Measurements from ENCODE around the gene NOS3. TPM values are rescaled to one million over a fixed set of nuclear protein-coding genes. Genes with fewer than 3 reads are reported as not detected.

Gene NOS3
- total and polyA plus RNA-seq, 2 donors (not counting 3 experiments of a cell fraction or from before 2014, with no cell fraction given), result 82.8 to 95.1 TPM

- no peak for TF ChIP-seq FOS (IDR thresholded peaks at IDR 0.05; ENCODE audit: borderline replicate concordance, insufficient read depth, low read length)
- TF ChIP-seq, protein P1, sequence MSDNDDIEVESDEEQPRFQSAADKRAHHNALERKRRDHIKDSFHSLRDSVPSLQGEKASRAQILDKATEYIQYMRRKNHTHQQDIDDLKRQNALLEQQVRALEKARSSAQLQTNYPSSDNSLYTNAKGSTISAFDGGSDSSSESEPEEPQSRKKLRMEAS (IDR thresholded peaks at IDR 0.05; ENCODE audit: insufficient read depth, insufficient read length), result no peak
- no peaks in the 10 kb centered on the region for H3K4me1 ChIP-seq (ENCODE audit: control insufficient read depth, extremely low read depth, insufficient read depth, low read length)
- H3K9me1 ChIP-seq (replicated peaks; ENCODE audit: control insufficient read depth, extremely low read depth, insufficient read depth, low read length), result no peaks in the 10 kb centered on the region
- no peaks in the 10 kb centered on the region for H3K36me3 ChIP-seq (ENCODE audit: control insufficient read depth in 2 of 2, extremely low read depth in 1 of 2, insufficient read depth in 2 of 2, low read length in 2 of 2)
- no peak overlapping the region for H2AFZ ChIP-seq (ENCODE audit: low read depth, low read length)
- H3K4me2 ChIP-seq (ENCODE audit: insufficient read depth, low read length), result no peak overlapping the region
- H3K4me3 ChIP-seq (replicated peaks in 1 of 3; ENCODE audit: insufficient read depth in 1 of 3, low read depth in 1 of 3, low read length in 3 of 3), result no peak overlapping the region
- intact Hi-C loops (cut with micrococcal nuclease), result loop anchor here (5.0 kb wide), 1 partner anchor 40 kb away; no protein-coding TSS in a partner anchor
- ChIA-PET POLR2A (no interaction called here), CTCF (no interaction called here)
- dilution Hi-C loops (cut with MboI; ENCODE audit: extremely low pct_ligation_motif_present, low sequenced_read_pairs), result no loop called here
- H3K27me3 ChIP-seq (ENCODE audit: control insufficient read depth in 2 of 2, insufficient read depth in 2 of 2, low read length in 2 of 2), result peaks cover under 1 to 8% of the 10 kb centered on the region in 2 experiments
- no peaks in the 10 kb centered on the region for H3K79me2 ChIP-seq (ENCODE audit: control insufficient read depth, insufficient read depth, low read length)
- FAIRE-seq, result no peak
- no peaks in the 10 kb centered on the region for H3K9me3 ChIP-seq (replicated peaks; ENCODE audit: control insufficient read depth, insufficient read depth, low read length)
- no TSS peak for BruUV-seq (replicated peaks)
- no peak overlapping the region for H3K27ac ChIP-seq (ENCODE audit: insufficient read depth, low read depth, low read length)
- no peak overlapping the region for H3K9ac ChIP-seq (replicated peaks; ENCODE audit: extremely low read depth, insufficient read depth, low read length)
- no peaks in the 10 kb centered on the region for H4K20me1 ChIP-seq (replicated peaks; ENCODE audit: control insufficient read depth, extremely low read depth, insufficient read depth, low read length)
- no peak for DNase-seq (ENCODE audit: low read depth, low spot score)
Observed at GRCh38 chr7:150942001-150942590, 48.7 kb upstream of the NOS3 start.

DNA sequence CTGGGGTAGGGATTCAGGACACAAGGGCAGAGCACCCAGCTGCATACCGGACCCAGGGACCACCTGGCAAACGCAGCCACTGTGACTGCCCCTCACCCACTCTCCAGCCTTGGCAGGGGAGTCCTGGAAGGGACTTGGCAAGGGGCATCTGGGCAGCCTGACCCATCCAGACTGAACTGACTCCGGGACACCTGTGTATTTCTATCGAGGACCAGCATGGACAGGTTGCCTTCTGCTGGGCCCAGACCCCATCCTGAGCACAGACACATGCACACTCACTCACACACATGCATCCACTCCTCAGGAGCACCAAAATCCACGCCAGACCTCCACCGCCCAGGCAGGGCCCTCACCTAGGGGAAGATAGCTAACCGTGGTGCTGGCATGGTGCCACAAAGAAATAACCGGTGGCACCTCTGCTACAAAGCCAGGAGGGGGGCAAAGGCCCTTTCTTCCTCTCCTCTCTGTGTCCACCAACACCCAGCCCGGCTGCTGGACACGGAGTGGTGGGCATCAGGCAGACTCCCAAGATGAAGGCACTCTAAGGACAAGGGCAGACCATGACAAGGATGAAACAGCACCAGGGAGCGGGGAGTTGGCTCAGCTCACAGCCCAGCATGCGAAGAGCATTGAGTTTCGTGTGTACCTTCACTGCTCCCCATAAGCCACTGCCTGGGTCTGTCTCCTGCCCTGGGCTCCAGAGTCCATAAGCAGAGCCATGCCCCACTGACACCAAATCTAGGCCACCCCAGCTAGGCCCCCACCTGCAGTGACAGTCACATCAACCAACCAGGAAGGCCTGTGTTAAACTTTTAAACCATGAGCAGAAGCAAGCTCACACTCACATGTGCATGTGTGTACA is 48.0 kb upstream of the NOS3 start:
- FAIRE-seq, result no peak
- POLR2A ChIA-PET, result no interaction called here
- H3K4me3 ChIP-seq (replicated peaks in 1 of 3; ENCODE audit: insufficient read depth in 1 of 3, low read depth in 1 of 3, low read length in 3 of 3), result no peak overlapping the region

More for the DNA sequence above, 48.0 kb upstream of the NOS3 start:
- no peak for TF ChIP-seq JUN (IDR thresholded peaks at IDR 0.05; ENCODE audit: borderline replicate concordance, insufficient read depth, insufficient read length, low read depth)
- TF ChIP-seq POLR2A (IDR thresholded peaks at IDR 0.05; ENCODE audit: low read depth, low read length), result no peak
- TF ChIP-seq, protein P1 (IDR thresholded peaks at IDR 0.05; ENCODE audit: insufficient read depth, insufficient read length), result no peak
- TF ChIP-seq MYC (IDR thresholded peaks at IDR 0.05; ENCODE audit: low read depth, low read length), result no peak
- Histone ChIP-seq H3K9me1 (replicated peaks; ENCODE audit: control insufficient read depth, extremely low read depth, insufficient read depth, low read length) (no peaks in the 10 kb centered on the region), H2AFZ (ENCODE audit: low read depth, low read length) (no peak overlapping the region), H3K27me3 (ENCODE audit: control insufficient read depth in 2 of 2, insufficient read depth in 2 of 2, low read length in 2 of 2) (peaks cover 8 to 10% of the 10 kb centered on the region in 2 experiments), H4K20me1 (replicated peaks; ENCODE audit: control insufficient read depth, extremely low read depth, insufficient read depth, low read length) (no peaks in the 10 kb centered on the region), H3K9me3 (replicated peaks; ENCODE audit: control insufficient read depth, insufficient read depth, low read length) (no peaks in the 10 kb centered on the region), H3K9ac (replicated peaks; ENCODE audit: extremely low read depth, insufficient read depth, low read length) (no peak overlapping the region), H3K4me2 (ENCODE audit: insufficient read depth, low read length) (no peak overlapping the region), H3K79me2 (ENCODE audit: control insufficient read depth, insufficient read depth, low read length) (no peaks in the 10 kb centered on the region), H3K36me3 (ENCODE audit: control insufficient read depth in 2 of 2, extremely low read depth in 1 of 2, insufficient read depth in 2 of 2, low read length in 2 of 2) (no peaks in the 10 kb centered on the region), H3K4me1 (ENCODE audit: control insufficient read depth, extremely low read depth, insufficient read depth, low read length) (no peaks in the 10 kb centered on the region), H3K27ac (ENCODE audit: insufficient read depth, low read depth, low read length) (no peak overlapping the region)
- intact Hi-C loops (cut with micrococcal nuclease) (loop anchor here (5.0 kb wide), 1 partner anchor 41 kb away; no protein-coding TSS in a partner anchor), dilution Hi-C loops (cut with MboI; ENCODE audit: extremely low pct_ligation_motif_present, low sequenced_read_pairs) (no loop called here)
- CTCF ChIA-PET, result no interaction called here
- DNase-seq (ENCODE audit: low read depth, low spot score), result no peak
- BruUV-seq (replicated peaks), result no TSS peak
